ENCODE results near the gene SNAP25.

- TF ChIP-seq CTCF (IDR thresholded peaks at IDR 0.05; ENCODE audit: low read depth, low read length, poor library complexity, severe bottlenecking) (no peak), EZH2phosphoT487 (IDR thresholded peaks at IDR 0.05; ENCODE audit: borderline replicate concordance, low read length) (no peak)
Measured at GRCh38 chr20:10322073-10323012, 103.7 kb downstream of the SNAP25 start.
